GM18517 (cell line): ENCODE results near the gene AP2A1.

Experiments
- ATAC-seq: cut with Tn5 transposase; IDR thresholded peaks from one replicate; pipeline ENCODE4 v1.9.1; 2021; ENCODE audit warnings: mild to moderate bottlenecking, moderate library complexity; ENCODE audit not compliant: unreplicated experiment

AP2A1 gene

DNA sequence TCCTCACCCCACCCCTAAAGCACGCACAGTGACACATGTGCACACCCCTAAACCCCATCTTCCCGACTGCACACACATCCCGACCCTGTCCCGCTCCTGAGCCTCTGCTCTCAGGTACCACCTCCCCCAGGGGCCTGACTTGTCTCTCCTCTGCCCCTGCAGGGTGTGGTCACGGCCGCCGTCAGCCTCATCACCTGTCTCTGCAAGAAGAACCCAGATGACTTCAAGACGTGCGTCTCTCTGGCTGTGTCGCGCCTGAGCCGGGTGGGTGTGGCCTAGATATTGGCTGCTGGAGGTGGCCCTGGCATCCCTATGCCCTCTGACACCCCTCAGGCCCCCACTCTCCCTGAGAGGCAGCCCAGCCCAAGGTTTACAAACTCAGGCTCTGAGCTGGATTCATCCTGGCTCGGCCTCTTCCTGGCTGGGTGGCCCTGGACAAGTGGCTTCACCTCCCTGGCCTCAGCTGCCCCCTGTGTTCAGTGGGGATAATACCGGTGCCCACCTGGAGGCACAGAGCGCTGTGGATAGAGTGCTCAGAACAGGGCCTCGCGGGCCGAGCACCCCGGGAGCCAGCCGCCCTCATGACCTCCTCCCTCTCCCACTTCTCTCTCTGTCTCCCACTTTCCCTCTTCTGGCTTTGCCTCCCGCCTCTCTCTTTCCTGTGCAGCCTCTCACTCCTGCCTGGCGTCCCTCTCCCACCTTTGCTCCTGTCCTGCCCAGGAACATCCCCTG, 26.2 kb downstream of the AP2A1 start:
- no peak for ATAC-seq

DNA sequence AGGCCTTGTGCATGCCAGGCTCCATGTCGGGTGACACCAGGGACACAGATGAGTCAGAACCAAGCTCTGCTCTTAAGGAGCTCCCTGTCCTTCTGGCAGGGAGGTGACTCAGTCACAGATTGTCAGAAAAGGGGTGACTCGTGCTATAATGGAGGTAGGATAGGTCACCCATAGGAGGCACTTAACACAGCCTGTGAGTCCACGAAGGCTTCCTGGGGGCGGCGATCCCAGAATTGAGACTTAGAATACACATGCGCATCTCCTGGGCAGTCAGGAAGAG, 26.7 kb downstream of the AP2A1 start:
- ATAC-seq: no peak

- ATAC-seq: no peak
These were observed 28.8 kb downstream of the AP2A1 start for GRCh38 chr19:49795615-49796014.

DNA sequence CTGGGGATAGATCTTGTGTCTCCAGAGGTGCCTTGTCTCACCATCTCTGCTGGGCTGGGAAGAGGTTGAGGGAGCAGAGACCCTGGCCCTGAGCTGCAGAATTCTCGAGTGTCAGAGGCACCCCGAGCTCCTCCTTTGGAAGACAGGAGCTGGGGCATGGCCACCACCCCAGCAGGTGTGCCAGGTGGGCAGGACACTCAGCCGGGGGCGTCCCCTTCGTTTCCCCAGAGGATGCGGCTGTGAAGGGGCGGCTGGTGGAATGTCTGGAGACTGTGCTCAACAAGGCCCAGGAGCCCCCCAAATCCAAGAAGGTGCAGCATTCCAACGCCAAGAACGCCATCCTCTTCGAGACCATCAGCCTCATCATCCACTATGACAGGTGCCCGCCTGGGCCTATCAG, 31.8 kb downstream of the AP2A1 start:
- no peak for ATAC-seq

- ATAC-seq: no peak
These were observed 32.5 kb downstream of the AP2A1 start for GRCh38 chr19:49799271-49799797.

- no peak for ATAC-seq
These were observed 33.1 kb downstream of the AP2A1 start for GRCh38 chr19:49799798-49800376.

DNA sequence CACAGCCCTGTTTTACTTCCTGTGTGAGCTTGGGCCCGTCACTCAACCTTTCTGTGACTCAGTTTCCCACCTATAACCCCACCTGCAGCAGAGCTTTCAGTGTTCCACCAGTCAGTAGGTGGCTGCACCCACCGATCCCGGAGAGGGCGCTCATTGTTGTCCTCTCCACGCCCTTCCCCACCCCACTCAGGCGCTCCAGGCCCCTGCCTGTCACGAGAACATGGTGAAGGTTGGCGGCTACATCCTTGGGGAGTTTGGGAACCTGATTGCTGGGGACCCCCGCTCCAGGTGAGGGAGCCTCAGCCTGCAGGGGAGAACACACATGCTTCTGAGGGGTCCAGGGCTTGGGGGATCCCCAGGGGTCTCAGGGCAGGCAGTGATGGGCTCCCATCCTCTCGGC, 34.0 kb downstream of the AP2A1 start:
- ATAC-seq: no peak

DNA sequence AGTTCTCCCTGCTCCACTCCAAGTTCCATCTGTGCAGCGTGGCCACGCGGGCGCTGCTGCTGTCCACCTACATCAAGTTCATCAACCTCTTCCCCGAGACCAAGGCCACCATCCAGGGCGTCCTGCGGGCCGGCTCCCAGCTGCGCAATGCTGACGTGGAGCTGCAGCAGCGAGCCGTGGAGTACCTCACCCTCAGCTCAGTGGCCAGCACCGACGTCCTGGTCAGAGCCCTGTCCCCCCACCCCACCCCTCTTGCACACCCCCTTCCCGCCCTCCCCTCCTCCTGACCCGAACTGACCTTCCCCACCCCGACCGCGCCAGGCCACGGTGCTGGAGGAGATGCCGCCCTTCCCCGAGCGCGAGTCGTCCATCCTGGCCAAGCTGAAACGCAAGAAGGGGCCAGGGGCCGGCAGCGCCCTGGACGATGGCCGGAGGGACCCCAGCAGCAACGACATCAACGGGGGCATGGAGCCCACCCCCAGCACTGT, 34.6 kb downstream of the AP2A1 start:
- ATAC-seq: no peak

DNA sequence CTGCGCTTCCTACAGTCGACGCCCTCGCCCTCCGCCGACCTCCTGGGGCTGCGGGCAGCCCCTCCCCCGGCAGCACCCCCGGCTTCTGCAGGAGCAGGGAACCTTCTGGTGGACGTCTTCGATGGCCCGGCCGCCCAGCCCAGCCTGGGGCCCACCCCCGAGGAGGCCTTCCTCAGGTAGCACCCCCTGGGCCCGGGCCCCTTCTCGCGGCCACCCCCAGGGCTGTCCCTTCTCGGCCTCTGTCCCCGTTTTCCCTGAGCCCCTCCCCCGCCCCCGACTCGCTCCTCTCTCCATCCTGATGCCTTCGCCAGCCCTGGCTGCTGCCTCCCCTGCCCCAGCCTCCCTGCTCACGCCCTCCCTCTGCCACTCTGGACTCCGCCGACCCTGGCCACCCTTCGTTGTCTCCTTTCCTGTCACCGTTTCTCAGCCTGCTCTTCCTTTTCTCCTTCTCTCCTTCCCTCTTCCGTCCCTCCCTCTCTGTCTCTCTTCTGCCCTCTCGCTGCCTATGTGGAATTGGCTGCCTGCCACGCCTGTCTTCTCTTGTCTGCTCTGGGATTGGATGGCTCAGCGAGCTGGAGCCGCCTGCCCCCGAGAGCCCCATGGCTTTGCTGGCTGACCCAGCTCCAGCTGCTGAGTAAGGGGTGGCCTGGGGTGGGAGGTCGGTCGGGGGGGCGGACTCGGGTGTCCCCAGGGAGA, 35.3 kb downstream of the AP2A1 start:
- no peak for ATAC-seq

DNA sequence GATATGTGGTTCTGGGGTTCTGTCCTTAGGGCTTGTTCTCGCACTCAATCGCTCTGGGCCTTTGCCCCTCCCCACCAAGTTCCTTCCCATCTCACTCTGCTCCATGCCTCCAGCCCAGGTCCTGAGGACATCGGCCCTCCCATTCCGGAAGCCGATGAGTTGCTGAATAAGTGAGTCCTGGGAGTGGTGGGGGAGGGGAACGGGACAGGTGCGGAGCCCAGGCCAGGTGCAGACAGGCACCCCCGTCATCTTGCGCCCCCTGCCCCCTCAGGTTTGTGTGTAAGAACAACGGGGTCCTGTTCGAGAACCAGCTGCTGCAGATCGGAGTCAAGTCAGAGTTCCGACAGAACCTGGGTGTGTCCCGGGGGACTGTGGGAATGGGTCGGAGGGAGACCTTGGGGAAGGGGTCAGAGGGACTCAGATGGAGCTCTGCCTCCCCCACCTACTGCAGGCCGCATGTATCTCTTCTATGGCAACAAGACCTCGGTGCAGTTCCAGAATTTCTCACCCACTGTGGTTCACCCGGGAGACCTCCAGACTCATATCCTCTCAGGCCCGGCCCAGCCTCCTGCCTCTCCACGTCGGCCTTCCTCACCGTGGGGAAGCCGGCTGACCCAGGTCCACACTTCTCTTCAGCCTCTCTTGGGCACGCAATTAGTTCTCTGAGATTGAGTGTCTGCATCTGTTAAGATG, 36.2 kb downstream of the AP2A1 start:
- no peak for ATAC-seq

- no peak for ATAC-seq
These were observed 36.7 kb downstream of the AP2A1 start for GRCh38 chr19:49803529-49803856.

DNA sequence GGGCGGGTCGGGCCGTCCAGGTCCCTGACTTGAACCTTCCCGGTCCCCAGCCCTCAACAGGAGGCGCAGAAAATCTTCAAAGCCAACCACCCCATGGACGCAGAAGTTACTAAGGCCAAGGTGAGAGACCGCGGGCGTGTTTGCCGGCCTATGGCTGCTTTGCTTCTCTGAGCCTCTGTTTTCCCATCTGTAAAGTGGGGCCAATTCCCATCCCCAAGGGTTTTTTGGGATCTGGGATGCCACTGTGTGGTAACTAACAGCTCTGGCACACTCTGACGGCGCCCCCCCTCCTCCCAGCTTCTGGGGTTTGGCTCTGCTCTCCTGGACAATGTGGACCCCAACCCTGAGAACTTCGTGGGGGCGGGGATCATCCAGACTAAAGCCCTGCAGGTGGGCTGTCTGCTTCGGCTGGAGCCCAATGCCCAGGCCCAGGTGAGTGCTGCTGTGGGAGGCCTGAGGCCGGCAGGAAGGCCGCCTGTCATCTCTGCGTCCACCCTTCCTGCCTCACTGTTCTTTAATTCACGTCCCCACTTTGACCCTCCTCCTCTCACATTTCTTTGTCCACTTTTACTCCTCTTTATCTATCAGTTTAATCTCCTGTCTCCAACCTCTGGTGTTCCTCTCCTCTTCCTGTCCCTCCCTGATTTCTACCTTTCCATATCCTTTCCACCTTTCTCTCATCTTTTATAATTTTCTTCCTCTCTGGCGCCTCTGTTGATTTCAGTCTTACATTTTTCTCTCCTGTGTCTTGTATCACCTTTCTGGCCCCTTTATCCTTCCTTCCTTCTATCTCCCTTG, 39.2 kb downstream of the AP2A1 start:
- no peak for ATAC-seq

- ATAC-seq: no peak
These were observed 39.8 kb downstream of the AP2A1 start for GRCh38 chr19:49806620-49806959.

DNA sequence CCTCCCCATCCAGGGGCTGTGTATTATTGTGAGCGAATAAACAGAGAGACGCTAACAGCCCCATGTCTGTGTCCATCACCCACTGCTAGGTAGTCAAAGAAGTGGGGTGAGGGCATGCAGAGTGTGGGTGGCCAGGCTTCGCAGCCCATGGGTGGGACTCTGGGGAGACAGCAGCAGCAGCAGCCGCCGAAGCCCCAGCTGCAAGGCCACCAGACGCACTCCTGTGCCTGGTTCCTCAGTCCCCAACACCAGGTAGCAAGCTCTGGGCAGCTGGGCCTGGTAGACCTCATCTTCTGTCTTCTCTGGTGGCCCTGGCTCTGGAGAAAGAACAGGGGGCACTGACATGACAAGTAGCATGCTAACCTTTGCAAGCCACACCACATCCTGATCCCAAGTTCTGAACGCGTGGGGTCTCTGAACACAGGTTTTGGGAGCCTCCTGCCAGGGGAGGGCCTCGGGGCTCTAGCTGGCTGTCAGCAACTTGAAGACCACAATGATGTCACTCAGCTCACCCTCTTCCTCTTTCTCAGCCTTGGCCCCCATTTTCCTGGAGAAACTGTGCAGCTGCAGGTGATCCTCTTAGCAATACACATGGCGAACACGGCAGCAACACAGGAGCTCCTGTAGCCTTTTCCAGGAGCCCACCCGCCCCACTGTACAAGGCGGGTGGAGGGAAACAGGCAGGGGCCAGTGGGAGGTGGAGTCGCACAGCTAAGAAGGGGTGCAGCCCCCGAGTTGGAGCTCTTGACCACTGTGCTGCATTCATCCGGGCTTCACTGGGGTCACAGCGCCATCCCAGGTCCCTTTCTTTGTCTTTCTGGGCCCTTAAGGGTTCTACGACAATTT, 40.5 kb downstream of the AP2A1 start:
- no peak for ATAC-seq

DNA sequence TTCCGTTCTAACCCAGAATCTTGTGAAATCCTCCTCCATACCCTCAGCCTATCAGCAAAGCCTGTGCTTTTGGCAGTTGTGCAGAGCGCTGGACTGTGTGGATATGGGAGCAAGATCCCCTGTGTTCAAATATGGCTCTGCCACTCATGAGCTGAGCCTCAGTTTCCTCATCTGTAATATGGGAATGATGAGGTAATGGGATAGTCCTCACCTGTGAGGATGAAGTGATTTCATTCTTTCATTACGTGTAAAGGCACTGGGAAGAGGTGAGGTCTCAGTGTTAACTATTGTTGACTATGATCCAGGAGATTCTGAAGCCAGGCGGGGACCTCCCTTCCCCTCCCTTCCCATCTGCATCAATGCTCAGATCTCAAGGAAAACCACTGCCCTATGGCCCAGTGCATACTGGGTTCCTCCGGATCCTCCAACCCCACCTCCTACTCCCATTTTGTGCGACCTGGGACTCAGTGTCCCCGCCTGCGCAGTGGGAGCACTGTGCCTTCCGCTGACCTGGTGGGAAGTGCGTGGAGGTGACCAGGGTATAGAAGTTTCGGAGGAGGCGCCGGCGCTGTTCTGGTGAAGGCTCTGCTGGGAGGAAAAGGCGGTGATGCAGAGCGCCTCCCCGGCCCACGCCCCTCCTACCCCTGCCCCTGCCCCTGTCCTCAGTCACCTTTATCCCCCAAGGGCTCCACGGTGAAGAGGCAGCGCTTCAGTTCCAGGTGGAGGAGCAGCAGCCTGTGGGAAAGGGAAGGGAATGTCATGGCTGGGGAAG, 41.3 kb downstream of the AP2A1 start:
- ATAC-seq: no peak

GRCh38 chr19:49808711-49809159, 41.9 kb downstream of the AP2A1 start:
- no peak for ATAC-seq

GRCh38 chr19:49809160-49809940, 42.5 kb downstream of the AP2A1 start:
- ATAC-seq: no peak

GRCh38 chr19:49809941-49810389, 43.2 kb downstream of the AP2A1 start:
- ATAC-seq: no peak
